Heart left ventricle (tissue), 16 donors: Measurements from ENCODE around the gene AGO4. TPM values are rescaled to one million over a fixed set of nuclear protein-coding genes. Genes with fewer than 3 reads are reported as not detected.
"Not testable (repeated sequence)": the region's sequence is repeated elsewhere in the genome, so short reads cannot be mapped to it uniquely, and the experiment has no call there.

ENCODE experiments used
- ATAC-seq, 4 donors: fragments of 200-7000 bp; cut with Tn5 transposase; one replicate each; pipeline ENCODE4 v1.9.1; 2020 to 2022; ENCODE audit warnings: moderate library complexity in 4 of 4, mild to moderate bottlenecking in 3 of 4, moderate number of reproducible peaks in 1 of 4
- DNase-seq, 5 donors: peaks; one replicate each; pipeline ENCODE4 v3.0.0-alpha.2; 2020
- H3K27ac ChIP-seq, 12 donors: fragments of 200-600 bp; sonication (generic) in 4 of 12; one replicate each; pipeline versions ENCODE4 v1.5.0 to v1.8.0; 2016 to 2022; ENCODE audit warnings: mild to moderate bottlenecking in 2 of 12
- H3K27me3 ChIP-seq, 9 donors: fragments of 200-600 bp; sonication (generic) in 2 of 9; one replicate each; pipeline versions ENCODE4 v1.5.1 to v1.8.0; 2016 to 2022; ENCODE audit warnings: mild to moderate bottlenecking in 3 of 9
- H3K36me3 ChIP-seq, 9 donors: fragments of 200-600 bp; sonication (generic) in 2 of 9; one replicate each; pipeline versions ENCODE4 v1.5.0 to v1.8.0; 2018 to 2022; ENCODE audit warnings: mild to moderate bottlenecking in 2 of 9
- H3K4me1 ChIP-seq, 12 donors: fragments of 200-600 bp; sonication (generic) in 4 of 12; one replicate each; pipeline versions ENCODE4 v1.5.0 to v1.8.0; 2016 to 2022; ENCODE audit warnings: mild to moderate bottlenecking in 3 of 12
- H3K4me3 ChIP-seq, 12 donors: fragments of 200-600 bp; sonication (generic) in 4 of 12; one replicate each; pipeline versions ENCODE4 v1.5.0 to v1.8.0; 2017 to 2022; ENCODE audit warnings: mild to moderate bottlenecking in 9 of 12, moderate library complexity in 4 of 12
- H3K9me3 ChIP-seq, 12 donors: fragments of 200-600 bp; sonication (generic) in 4 of 12; one replicate each; pipeline versions ENCODE4 v1.5.0 to v1.8.0; 2016 to 2022; ENCODE audit warnings: mild to moderate bottlenecking in 1 of 12
- POLR2A ChIP-seq, 2 donors: fragments of 450-650 bp; IDR thresholded peaks; one replicate each; pipeline ENCODE4 v1.6.1; 2017; ENCODE audit warnings: antibody characterized with exemption in 2 of 2, mild to moderate bottlenecking in 2 of 2, moderate library complexity in 2 of 2
- WGBS, 4 donors: extraction: QIAGEN DNeasy Blood & Tissue Kit in 2 of 4; methylation state at CpG; one replicate each; pipeline versions ENCODE4 v1.1.5 to v1.1.7; 2013 to 2018; 5-methylcytosine and 5-hydroxymethylcytosine counted together
- intact Hi-C, 10 donors: fragments of 100-400 bp; cut with DNase I; formaldehyde crosslinking; loops; one replicate each; pipeline versions ENCODE4 v1.11.1 to v1.14.2; 2022
- polyA plus RNA-seq, 2 donors: library from polyadenylated mRNA; stranded (reverse); fragments of 200-250 nt; gene quantifications; one replicate each; pipeline ENCODE4 v1.2.3, GENCODE V29; 2013
- total RNA-seq, 9 donors: library from RNA; depleted of rRNA in 2 of 9; stranded (reverse); fragments of >200 nt in 2 of 9; fragmentation: NEBNext Ultra II Directional in 3 of 9; extraction: Animal tissue kit (Norgen Biotek cat#: 25700) in 3 of 9; gene quantifications; one replicate each; pipeline versions ENCODE4 v1.1.0 to v1.2.4, GENCODE V29; 2016 to 2023
- TF ChIP-seq, protein P1 (sequence below), 12 donors: fragments of 200-600 bp; sonication (generic) in 4 of 12; IDR thresholded peaks; one replicate each; pipeline versions ENCODE4 v1.5.0 to v1.8.0; 2018 to 2022; ENCODE audit warnings: antibody characterized with exemption in 12 of 12, mild to moderate bottlenecking in 5 of 12
- donor health status: ischemic (EF 13 %, LVEDD 7.1; RV severe dilation, severe dysfunction).
- donor health status: healthy with polysubstance abuse.
- donor health status: DM: no; HTN: yes; CAD: no.
- donor health status: DM: no; HTN: no; CAD: no.
- donor health status: ischemic (EF 25% LVEDD 6.9; RV normal size, moderate dysfunction).
- donor health status: ischemic (EF 25% LVEDD 5.7; RV mildly dilated, moderate dysfunction).
- donor health status: healthy.
- donor health status: DM: yes; HTN: yes; CAD: no.
- donor health status: ischemic (EF 35%, LVEDD 5.7; RV mildly dilated, moderate dysfunction).
- donor health status: nonischemic (EF 11% LVEDD 7.7; RV severe dilation, severe dysfunction).
- donor health status: DM: yes; HTN: yes; CAD: no.
- donor health status: PGD.
- donor health status: ischemic (EF 29% LVEDD 5.4; RV normal size, mild dysfunction).
- donor health status: nonischemic (EF 23%, LVEDD 6.1; RV moderate dilation, normal function).

Gene AGO4
- total and polyA plus RNA-seq, 11 donors: 6.2 to 24.8 (median 15.7) TPM

DNA sequence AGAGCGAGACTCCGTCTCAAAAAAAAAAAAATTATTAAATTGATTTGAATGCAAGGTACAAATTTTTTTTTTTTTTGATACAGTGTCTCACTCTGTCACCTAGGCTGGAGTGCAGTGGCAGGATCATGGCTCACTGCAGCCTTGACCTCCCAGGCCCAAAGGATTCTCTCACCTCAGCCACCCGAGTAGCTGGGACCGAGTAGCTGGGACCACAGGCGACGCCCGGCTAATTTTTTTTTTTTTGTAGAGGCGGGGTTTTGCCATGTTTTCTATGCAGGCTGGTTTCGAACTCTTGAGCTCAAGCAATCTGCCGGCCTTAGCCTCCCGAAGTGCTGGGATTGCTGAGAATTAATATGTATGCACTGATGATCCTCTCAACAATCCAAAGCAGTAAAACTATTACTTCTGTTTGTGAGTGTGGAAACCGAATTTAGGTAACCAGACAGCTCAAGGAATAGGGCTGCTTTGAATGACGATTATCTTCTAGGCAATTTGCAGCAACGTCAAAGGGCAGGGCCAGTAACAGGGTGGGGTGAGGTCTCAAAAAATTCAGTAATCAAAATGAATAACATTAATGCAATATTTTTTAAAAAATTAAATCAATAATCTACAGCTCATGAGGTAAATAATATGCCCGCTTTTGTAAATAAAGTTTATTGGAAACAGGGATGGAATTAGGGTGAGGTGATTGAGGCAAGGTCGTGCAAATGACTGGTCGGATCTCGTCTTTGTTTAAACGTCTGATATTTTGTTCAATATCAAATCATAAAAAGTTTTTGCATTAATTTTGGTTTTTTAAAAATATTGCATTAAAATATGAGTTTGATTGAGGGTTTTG is 39.2 kb upstream of the AGO4 start:
- DNase-seq (no peak), ATAC-seq (no peak)
- no peaks in the 10 kb centered on the region for H3K27me3 ChIP-seq
- intact Hi-C loops: loop anchor here in 1 of 10 donors (1.0 to 2.0 kb wide), 2 partner anchors 40 to 128 kb away; partner anchors contain the start of genes AGO4 and PSMB2
- 50 to 55% (median 53%) methylated on average over 19 of the region's 19 CpGs for WGBS, 4 donors
- TF ChIP-seq POLR2A (IDR thresholded peaks at IDR 0.05): no peak
- TF ChIP-seq, protein P1, sequence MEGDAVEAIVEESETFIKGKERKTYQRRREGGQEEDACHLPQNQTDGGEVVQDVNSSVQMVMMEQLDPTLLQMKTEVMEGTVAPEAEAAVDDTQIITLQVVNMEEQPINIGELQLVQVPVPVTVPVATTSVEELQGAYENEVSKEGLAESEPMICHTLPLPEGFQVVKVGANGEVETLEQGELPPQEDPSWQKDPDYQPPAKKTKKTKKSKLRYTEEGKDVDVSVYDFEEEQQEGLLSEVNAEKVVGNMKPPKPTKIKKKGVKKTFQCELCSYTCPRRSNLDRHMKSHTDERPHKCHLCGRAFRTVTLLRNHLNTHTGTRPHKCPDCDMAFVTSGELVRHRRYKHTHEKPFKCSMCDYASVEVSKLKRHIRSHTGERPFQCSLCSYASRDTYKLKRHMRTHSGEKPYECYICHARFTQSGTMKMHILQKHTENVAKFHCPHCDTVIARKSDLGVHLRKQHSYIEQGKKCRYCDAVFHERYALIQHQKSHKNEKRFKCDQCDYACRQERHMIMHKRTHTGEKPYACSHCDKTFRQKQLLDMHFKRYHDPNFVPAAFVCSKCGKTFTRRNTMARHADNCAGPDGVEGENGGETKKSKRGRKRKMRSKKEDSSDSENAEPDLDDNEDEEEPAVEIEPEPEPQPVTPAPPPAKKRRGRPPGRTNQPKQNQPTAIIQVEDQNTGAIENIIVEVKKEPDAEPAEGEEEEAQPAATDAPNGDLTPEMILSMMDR (IDR thresholded peaks at IDR 0.05): no peak
- H3K36me3 ChIP-seq: no peaks in the 10 kb centered on the region
- H3K4me3 ChIP-seq: peak overlapping the region; percentile 59 to 97 (median 86)
- H3K27ac ChIP-seq: peak overlapping the region in 11 of 12 donors; percentile 39 to 91 (median 77)
- no peaks in the 10 kb centered on the region for H3K9me3 ChIP-seq
- peaks cover 0 to 12% (median 4%) of the 10 kb centered on the region in 12 donors for H3K4me1 ChIP-seq

DNA sequence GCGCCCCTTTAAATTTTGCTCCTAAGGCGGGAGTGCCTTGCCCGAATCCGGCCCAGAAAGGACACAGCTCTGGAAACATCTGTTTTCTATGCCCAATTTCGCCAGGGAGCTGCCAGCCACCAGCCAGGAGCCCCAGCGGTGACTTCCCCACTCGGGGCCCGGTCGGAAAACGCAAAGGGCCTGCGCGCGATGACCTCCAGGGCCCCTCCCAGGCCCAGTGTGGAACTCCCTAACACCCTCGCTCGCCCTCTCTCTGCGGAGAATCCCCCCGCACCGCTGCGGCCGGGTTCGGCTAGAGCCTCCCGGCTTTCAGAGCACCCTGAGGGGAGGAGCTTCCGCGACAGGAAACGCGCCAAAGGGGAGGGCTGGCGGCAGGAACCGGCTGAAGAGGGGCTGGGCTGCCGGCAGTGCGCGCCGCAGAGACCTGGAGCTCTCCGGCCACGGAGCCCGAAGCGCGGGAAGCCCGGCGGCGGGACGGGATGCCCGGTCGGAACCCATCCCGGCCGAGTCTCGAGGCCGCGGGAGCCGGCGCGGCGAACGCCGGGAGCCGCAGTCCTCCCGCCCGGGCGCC is 38.5 kb upstream of the AGO4 start:
- WGBS, 4 donors: 0 to 1% (median 1%) methylated on average over 23 to 58 of the region's 58 CpGs
- intact Hi-C loops: loop anchor here in 1 of 10 donors (1.0 to 2.0 kb wide), 2 partner anchors 39 to 128 kb away; partner anchors contain the start of genes AGO4 and PSMB2
- Histone ChIP-seq H3K4me1 (peaks cover 0 to 13% (median 4%) of the 10 kb centered on the region in 12 donors), H3K36me3 (no peaks in the 10 kb centered on the region), H3K27me3 (no peaks in the 10 kb centered on the region), H3K9me3 (no peaks in the 10 kb centered on the region), H3K4me3 (peak overlapping the region; percentile 59 to 97 (median 86)), H3K27ac (peak overlapping the region in 11 of 12 donors; percentile 39 to 91 (median 77))
- DNase-seq: peak; percentile 87 to 93 (median 89)
- peak in 1 of 2 donors; percentile 57 for TF ChIP-seq POLR2A (IDR thresholded peaks at IDR 0.05)
- TF ChIP-seq, protein P1 (IDR thresholded peaks at IDR 0.05): peak in 7 of 12 donors; percentile 14 to 46 (median 35)
- peak; percentile 82 to 95 (median 93) for ATAC-seq

DNA sequence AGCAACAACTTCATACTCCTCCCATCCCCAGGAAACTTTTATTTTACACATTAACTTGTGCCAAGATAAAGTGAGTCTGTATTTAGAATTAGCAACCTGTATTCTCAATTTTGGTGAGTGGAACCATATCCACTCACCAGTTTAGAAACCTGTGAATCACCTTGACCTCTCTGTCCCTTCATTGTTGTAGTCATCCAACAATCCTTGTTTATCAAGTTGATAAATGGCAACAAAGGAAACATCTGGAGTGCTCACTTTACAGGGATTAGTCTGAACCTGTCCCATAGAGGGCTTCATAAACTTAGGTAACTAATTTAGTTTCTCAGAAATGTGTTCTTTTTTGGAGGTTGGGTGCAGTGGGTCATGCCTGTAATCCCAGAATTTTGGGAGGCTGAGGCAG is 34.1 kb upstream of the AGO4 start:
- Histone ChIP-seq H3K4me1 (peaks cover 0 to 15% (median 2%) of the 10 kb centered on the region in 12 donors), H3K36me3 (no peaks in the 10 kb centered on the region), H3K27me3 (no peaks in the 10 kb centered on the region), H3K4me3 (no peak overlapping the region), H3K9me3 (no peaks in the 10 kb centered on the region), H3K27ac (no peak overlapping the region)
- TF ChIP-seq, protein P1 (IDR thresholded peaks at IDR 0.05): no peak
- TF ChIP-seq POLR2A (IDR thresholded peaks at IDR 0.05): no peak
- DNase-seq (no peak), ATAC-seq (no peak)
- intact Hi-C loops: loop anchor here in 8 of 10 donors (1.0 to 10.0 kb wide), 7 partner anchors 46 to 321 kb away; partner anchors contain the start of gene C1orf216 (in 1 of the 8)

DNA sequence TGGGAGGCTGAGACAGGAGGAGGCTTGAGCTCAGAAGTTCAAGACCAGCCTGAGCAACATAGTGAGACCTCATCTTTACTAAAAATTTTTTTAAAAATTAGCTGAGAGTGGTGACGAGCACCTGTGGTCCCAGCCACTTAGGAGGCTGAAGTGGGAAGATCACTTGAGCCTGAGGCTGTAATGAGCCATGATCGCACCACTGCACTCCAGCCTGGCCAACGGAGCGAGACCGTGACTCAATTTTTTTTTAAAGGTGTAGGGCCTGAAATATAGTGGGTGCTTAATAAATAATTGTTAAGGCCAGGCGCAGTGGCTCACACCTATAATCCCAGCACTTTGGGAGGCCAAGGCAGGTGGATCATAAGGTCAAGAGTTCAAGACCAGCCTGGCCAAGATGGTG is 31.6 kb upstream of the AGO4 start:
- H3K9me3 ChIP-seq, H3K27me3 ChIP-seq, DNase-seq, H3K4me3 ChIP-seq, ATAC-seq, H3K27ac ChIP-seq, H3K4me1 ChIP-seq, H3K36me3 ChIP-seq: not testable (repeated sequence)
- 86 to 90% (median 89%) methylated on average over 6 of the region's 6 CpGs for WGBS, 4 donors
- intact Hi-C loops: loop anchor here in 1 of 10 donors (10.0 kb wide), 1 partner anchor 321 kb away; no protein-coding TSS in a partner anchor
